ENCODE data around the gene FER. TPM values are rescaled to one million over a fixed set of nuclear protein-coding genes. Genes with fewer than 3 reads are reported as not detected.

FER gene
- total and polyA plus RNA-seq, 2 of the 13 experiments (the other 11 are each of a cell fraction or from before 2014, with no cell fraction given), result 7.9 to 29.0 TPM

- TF ChIP-seq, protein P1, sequence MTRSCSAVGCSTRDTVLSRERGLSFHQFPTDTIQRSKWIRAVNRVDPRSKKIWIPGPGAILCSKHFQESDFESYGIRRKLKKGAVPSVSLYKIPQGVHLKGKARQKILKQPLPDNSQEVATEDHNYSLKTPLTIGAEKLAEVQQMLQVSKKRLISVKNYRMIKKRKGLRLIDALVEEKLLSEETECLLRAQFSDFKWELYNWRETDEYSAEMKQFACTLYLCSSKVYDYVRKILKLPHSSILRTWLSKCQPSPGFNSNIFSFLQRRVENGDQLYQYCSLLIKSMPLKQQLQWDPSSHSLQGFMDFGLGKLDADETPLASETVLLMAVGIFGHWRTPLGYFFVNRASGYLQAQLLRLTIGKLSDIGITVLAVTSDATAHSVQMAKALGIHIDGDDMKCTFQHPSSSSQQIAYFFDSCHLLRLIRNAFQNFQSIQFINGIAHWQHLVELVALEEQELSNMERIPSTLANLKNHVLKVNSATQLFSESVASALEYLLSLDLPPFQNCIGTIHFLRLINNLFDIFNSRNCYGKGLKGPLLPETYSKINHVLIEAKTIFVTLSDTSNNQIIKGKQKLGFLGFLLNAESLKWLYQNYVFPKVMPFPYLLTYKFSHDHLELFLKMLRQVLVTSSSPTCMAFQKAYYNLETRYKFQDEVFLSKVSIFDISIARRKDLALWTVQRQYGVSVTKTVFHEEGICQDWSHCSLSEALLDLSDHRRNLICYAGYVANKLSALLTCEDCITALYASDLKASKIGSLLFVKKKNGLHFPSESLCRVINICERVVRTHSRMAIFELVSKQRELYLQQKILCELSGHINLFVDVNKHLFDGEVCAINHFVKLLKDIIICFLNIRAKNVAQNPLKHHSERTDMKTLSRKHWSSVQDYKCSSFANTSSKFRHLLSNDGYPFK (CRISPR knock-in tag; IDR thresholded peaks at IDR 0.05; ENCODE audit: borderline replicate concordance), result peak; percentile 89
- no peak for TF ChIP-seq RARG (CRISPR knock-in tag; IDR thresholded peaks at IDR 0.05; ENCODE audit: low read depth)
- peak; percentile 93 for TF ChIP-seq KAT7 (CRISPR knock-in tag; IDR thresholded peaks at IDR 0.05; ENCODE audit: borderline replicate concordance)
- peak; percentile 88; the same call in 1 of the 2 replicates for TF ChIP-seq DMAP1 (CRISPR knock-in tag; IDR thresholded peaks at IDR 0.05)
- 0 out of 2 replicates have a peak, but pooled peaks have one; percentile 70 for TF ChIP-seq ZNF543 (CRISPR knock-in tag; IDR thresholded peaks at IDR 0.05)
- no peak for TF ChIP-seq ZC3H4 (CRISPR knock-in tag; IDR thresholded peaks at IDR 0.05; ENCODE audit: borderline replicate concordance)
- TF ChIP-seq ZBTB33 (CRISPR knock-in tag; IDR thresholded peaks at IDR 0.05), result no peak; the same call in 1 of the 2 replicates
- peak; percentile 85; the same call in 1 of the 2 replicates for TF ChIP-seq ZNF280D (CRISPR knock-in tag; IDR thresholded peaks at IDR 0.05)
- TF ChIP-seq CCAR2 (optimal IDR thresholded peaks at IDR 0.05; ENCODE audit: low read depth, low read length), result no peak
- peak; percentile 59; the same call in 1 of the 2 replicates for TF ChIP-seq ZNF790 (CRISPR knock-in tag; IDR thresholded peaks at IDR 0.05; ENCODE audit: borderline replicate concordance)
- TF ChIP-seq HOXA3 (CRISPR knock-in tag; IDR thresholded peaks at IDR 0.05), result peak; percentile 83
- TF ChIP-seq ZNF749 (CRISPR knock-in tag; IDR thresholded peaks at IDR 0.05; ENCODE audit: borderline replicate concordance), result peak; percentile 80; the same call in 1 of the 2 replicates
- TF ChIP-seq ZNF841 (CRISPR knock-in tag; IDR thresholded peaks at IDR 0.05; ENCODE audit: borderline replicate concordance), result no peak
- TF ChIP-seq ZNF34 (CRISPR knock-in tag; IDR thresholded peaks at IDR 0.05; ENCODE audit: borderline replicate concordance), result no peak
- no peak for TF ChIP-seq RFX3 (CRISPR knock-in tag; IDR thresholded peaks at IDR 0.05)
Observed at GRCh38 chr5:108727651-108728565, 19.8 kb upstream of the FER start (continued).

Measured in HepG2 (cell line).